ENCODE data around the gene GPX7. TPM values are rescaled to one million over a fixed set of nuclear protein-coding genes. Genes with fewer than 3 reads are reported as not detected.

Gene GPX7
- total and polyA plus RNA-seq, 4 donors = 32.4 to 85.6 (median 43.2) TPM

DNA sequence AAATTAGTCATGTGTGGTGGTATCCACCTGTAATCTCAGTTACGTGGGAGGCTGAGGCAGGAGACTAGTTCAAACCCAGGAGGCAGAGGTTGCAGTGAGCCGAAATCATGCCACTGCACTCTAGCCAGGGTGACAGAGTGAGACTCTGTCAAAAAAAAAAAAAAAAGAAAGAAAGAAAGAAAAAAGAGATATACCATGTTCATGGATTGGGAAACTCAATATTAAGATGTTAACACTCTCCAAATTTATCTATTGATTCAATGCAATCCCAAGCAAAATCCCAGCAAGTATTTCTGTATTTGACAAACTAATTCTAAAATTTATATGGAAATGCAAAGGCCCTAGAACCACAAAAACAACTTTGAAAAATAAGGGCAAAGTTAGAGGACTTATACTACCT, 19.8 kb downstream of the GPX7 start:
- WGBS (ENCODE audit: insufficient coverage) = no CpG with 5 or more reads among the region's 2 CpGs
- H3K4me3 ChIP-seq (ENCODE audit: low read depth, low read length) = no peak overlapping the region

GRCh38 chr1:52623812-52624211, 21.6 kb downstream of the GPX7 start:
- Histone ChIP-seq H3K27me3 (ENCODE audit: control insufficient read depth, insufficient read depth, low read length) (no peaks in the 10 kb centered on the region), H3K4me1 (ENCODE audit: control insufficient read depth, insufficient read depth, low read length) (no peaks in the 10 kb centered on the region), H3K4me3 (ENCODE audit: low read depth, low read length) (no peak overlapping the region), H3K9me3 (ENCODE audit: control insufficient read depth, insufficient read depth, low read length) (peaks cover 1% of the 10 kb centered on the region), H3K27ac (ENCODE audit: low read depth, low read length) (no peak overlapping the region), H3K36me3 (ENCODE audit: control insufficient read depth, insufficient read depth, low read length) (no peaks in the 10 kb centered on the region)
- WGBS (ENCODE audit: insufficient coverage) = no CpG with 5 or more reads among the region's 3 CpGs
- DNase-seq (ENCODE audit: low read depth in 4 of 6, low spot score in 6 of 6) = no peak

More for the DNA sequence above, 19.8 kb downstream of the GPX7 start:
- no peak for DNase-seq (ENCODE audit: low read depth in 4 of 6, low spot score in 6 of 6)
- peaks cover 1% of the 10 kb centered on the region for H3K9me3 ChIP-seq (ENCODE audit: control insufficient read depth, insufficient read depth, low read length)
- H3K27ac ChIP-seq (ENCODE audit: low read depth, low read length) = no peak overlapping the region
- no peaks in the 10 kb centered on the region for H3K27me3 ChIP-seq (ENCODE audit: control insufficient read depth, insufficient read depth, low read length)
- H3K36me3 ChIP-seq (ENCODE audit: control insufficient read depth, insufficient read depth, low read length) = no peaks in the 10 kb centered on the region
- no peaks in the 10 kb centered on the region for H3K4me1 ChIP-seq (ENCODE audit: control insufficient read depth, insufficient read depth, low read length)

GRCh38 chr1:52627028-52627427, 24.9 kb downstream of the GPX7 start:
- WGBS (ENCODE audit: insufficient coverage) = 75% methylated on average over 1 of the region's 2 CpGs
- H3K4me3 ChIP-seq (ENCODE audit: low read depth, low read length) = no peak overlapping the region
- no peak for DNase-seq (ENCODE audit: low read depth in 4 of 6, low spot score in 6 of 6)
- H3K9me3 ChIP-seq (ENCODE audit: control insufficient read depth, insufficient read depth, low read length) = peaks cover 1% of the 10 kb centered on the region
- peaks cover 10% of the 10 kb centered on the region for H3K4me1 ChIP-seq (ENCODE audit: control insufficient read depth, insufficient read depth, low read length)
- H3K36me3 ChIP-seq (ENCODE audit: control insufficient read depth, insufficient read depth, low read length) = no peaks in the 10 kb centered on the region
- no peak overlapping the region for H3K27ac ChIP-seq (ENCODE audit: low read depth, low read length)
- peaks cover 4% of the 10 kb centered on the region for H3K27me3 ChIP-seq (ENCODE audit: control insufficient read depth, insufficient read depth, low read length)

GRCh38 chr1:52628614-52629324, 26.6 kb downstream of the GPX7 start:
- DNase-seq (ENCODE audit: low read depth in 4 of 6, low spot score in 6 of 6) = peak in 1 of 6 donors; percentile 21
- peaks cover 23% of the 10 kb centered on the region for H3K4me1 ChIP-seq (ENCODE audit: control insufficient read depth, insufficient read depth, low read length)
- peaks cover 18% of the 10 kb centered on the region for H3K27me3 ChIP-seq (ENCODE audit: control insufficient read depth, insufficient read depth, low read length)
- no peaks in the 10 kb centered on the region for H3K9me3 ChIP-seq (ENCODE audit: control insufficient read depth, insufficient read depth, low read length)
- H3K36me3 ChIP-seq (ENCODE audit: control insufficient read depth, insufficient read depth, low read length) = no peaks in the 10 kb centered on the region
- WGBS (ENCODE audit: insufficient coverage) = 0% methylated on average over 3 of the region's 8 CpGs
- peak overlapping the region; percentile 25 for H3K27ac ChIP-seq (ENCODE audit: low read depth, low read length)
- H3K4me3 ChIP-seq (ENCODE audit: low read depth, low read length) = no peak overlapping the region

- 8% methylated on average over 7 of the region's 7 CpGs for WGBS (ENCODE audit: insufficient coverage)
- peak in 2 of 6 donors; percentile 57 to 74 for DNase-seq (ENCODE audit: low read depth in 4 of 6, low spot score in 6 of 6)
- H3K27ac ChIP-seq (ENCODE audit: low read depth, low read length) = peak overlapping the region; percentile 25
- H3K4me1 ChIP-seq (ENCODE audit: control insufficient read depth, insufficient read depth, low read length) = peaks cover 23% of the 10 kb centered on the region
- no peaks in the 10 kb centered on the region for H3K36me3 ChIP-seq (ENCODE audit: control insufficient read depth, insufficient read depth, low read length)
- H3K9me3 ChIP-seq (ENCODE audit: control insufficient read depth, insufficient read depth, low read length) = no peaks in the 10 kb centered on the region
- H3K4me3 ChIP-seq (ENCODE audit: low read depth, low read length) = no peak overlapping the region
- peaks cover 23% of the 10 kb centered on the region for H3K27me3 ChIP-seq (ENCODE audit: control insufficient read depth, insufficient read depth, low read length)
Measured at GRCh38 chr1:52629325-52629643, 27.1 kb downstream of the GPX7 start.

DNA sequence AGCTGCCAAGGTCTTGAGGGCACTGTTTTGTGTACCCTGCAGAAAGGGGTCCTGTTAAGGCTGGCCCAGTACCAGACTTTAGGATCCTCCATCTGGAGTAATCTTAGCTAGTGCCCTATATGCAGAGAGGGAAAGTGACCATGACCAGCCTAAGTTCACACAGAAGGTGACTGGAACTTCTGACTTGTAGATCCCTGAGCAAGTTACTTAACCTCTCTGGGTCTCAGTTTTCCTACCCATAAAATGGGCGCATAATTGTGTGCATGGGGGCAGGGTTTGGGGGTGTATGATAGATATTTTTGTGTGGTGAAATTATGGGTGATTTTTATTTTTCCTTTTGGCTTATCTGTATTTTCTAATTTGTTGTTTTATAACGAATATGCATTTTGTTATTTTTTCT, 27.5 kb downstream of the GPX7 start:
- no peak overlapping the region for H3K4me3 ChIP-seq (ENCODE audit: low read depth, low read length)

DNA sequence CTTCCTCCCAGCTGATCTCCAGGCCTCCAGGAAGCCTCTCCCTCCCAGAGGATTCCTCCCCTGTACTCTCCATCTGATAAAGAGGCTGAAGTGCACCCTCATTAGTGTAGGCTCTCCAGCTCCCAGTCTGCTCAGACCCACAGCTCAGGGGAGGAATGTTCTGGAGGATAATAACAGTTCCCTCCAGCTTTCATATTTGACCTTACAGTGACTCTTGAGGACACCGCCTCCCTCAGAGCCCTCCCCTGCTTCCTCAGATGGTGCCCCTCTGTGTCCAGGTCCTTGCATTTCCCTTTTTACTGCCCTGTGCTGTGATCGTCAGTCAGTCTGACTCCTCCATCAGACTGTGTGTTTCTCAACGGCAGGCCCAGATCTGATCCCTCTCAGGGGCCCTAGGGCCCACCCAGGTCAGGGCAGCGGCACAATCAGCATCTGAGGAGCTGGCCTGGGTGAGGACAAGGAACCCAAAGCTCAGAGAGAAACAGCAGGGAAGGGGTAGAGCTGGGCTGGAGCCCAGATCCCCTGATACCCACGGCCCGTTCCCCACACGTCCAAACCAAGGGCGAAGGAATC, 29.7 kb downstream of the GPX7 start:
- Histone ChIP-seq H3K4me3 (ENCODE audit: low read depth, low read length) (no peak overlapping the region), H3K9me3 (ENCODE audit: control insufficient read depth, insufficient read depth, low read length) (no peaks in the 10 kb centered on the region), H3K36me3 (ENCODE audit: control insufficient read depth, insufficient read depth, low read length) (no peaks in the 10 kb centered on the region), H3K27ac (ENCODE audit: low read depth, low read length) (no peak overlapping the region), H3K27me3 (ENCODE audit: control insufficient read depth, insufficient read depth, low read length) (peaks cover 25% of the 10 kb centered on the region), H3K4me1 (ENCODE audit: control insufficient read depth, insufficient read depth, low read length) (peaks cover 23% of the 10 kb centered on the region)
- DNase-seq (ENCODE audit: low read depth in 4 of 6, low spot score in 6 of 6) = peak in 1 of 6 donors; percentile 2
- WGBS (ENCODE audit: insufficient coverage) = 77% methylated on average over 6 of the region's 8 CpGs

More for the DNA sequence above, 27.5 kb downstream of the GPX7 start:
- Histone ChIP-seq H3K36me3 (ENCODE audit: control insufficient read depth, insufficient read depth, low read length) (no peaks in the 10 kb centered on the region), H3K9me3 (ENCODE audit: control insufficient read depth, insufficient read depth, low read length) (no peaks in the 10 kb centered on the region), H3K27me3 (ENCODE audit: control insufficient read depth, insufficient read depth, low read length) (peaks cover 25% of the 10 kb centered on the region), H3K4me1 (ENCODE audit: control insufficient read depth, insufficient read depth, low read length) (peaks cover 23% of the 10 kb centered on the region), H3K27ac (ENCODE audit: low read depth, low read length) (no peak overlapping the region)
- no CpG with 5 or more reads among the region's 2 CpGs for WGBS (ENCODE audit: insufficient coverage)
- no peak for DNase-seq (ENCODE audit: low read depth in 4 of 6, low spot score in 6 of 6)

- peak in 2 of 6 donors; percentile 54 to 72 for DNase-seq (ENCODE audit: low read depth in 4 of 6, low spot score in 6 of 6)
- Histone ChIP-seq H3K27me3 (ENCODE audit: control insufficient read depth, insufficient read depth, low read length) (peaks cover 25% of the 10 kb centered on the region), H3K9me3 (ENCODE audit: control insufficient read depth, insufficient read depth, low read length) (no peaks in the 10 kb centered on the region), H3K36me3 (ENCODE audit: control insufficient read depth, insufficient read depth, low read length) (no peaks in the 10 kb centered on the region), H3K27ac (ENCODE audit: low read depth, low read length) (no peak within 1 kb of the TSS), H3K4me3 (ENCODE audit: low read depth, low read length) (peak within 1 kb of the TSS; percentile 7), H3K4me1 (ENCODE audit: control insufficient read depth, insufficient read depth, low read length) (peaks cover 23% of the 10 kb centered on the region)
- WGBS (ENCODE audit: insufficient coverage) = 4% methylated on average over 45 of the region's 53 CpGs
Measured at GRCh38 chr1:52632732-52633290, 30.6 kb downstream of the GPX7 start, which contains the start of gene SHISAL2A. Gene SHISAL2A (plus strand): TSS chr1:52633168. CDS start chr1:52633494, 326 bp downstream.

DNA sequence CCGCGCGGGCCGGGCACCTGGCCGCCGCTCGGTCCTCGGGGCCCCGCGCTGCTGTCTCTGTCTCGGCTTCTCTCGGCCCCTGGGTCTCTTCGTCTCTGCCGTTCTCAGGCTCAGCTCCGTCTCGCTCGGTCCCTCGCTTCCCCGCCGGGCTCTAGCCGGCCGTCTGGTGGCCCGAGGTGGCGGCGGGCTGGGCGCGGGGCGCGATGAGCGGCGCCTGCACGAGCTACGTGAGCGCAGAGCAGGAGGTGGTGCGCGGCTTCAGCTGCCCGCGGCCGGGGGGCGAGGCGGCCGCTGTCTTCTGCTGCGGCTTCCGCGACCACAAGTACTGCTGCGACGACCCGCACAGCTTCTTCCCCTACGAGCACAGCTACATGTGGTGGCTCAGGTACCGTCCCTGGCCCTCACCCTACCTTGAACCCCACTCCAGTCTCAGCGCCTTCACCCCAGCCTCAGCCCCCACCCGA, 31.2 kb downstream of the GPX7 start:
- DNase-seq (ENCODE audit: low read depth in 4 of 6, low spot score in 6 of 6) = peak in 2 of 6 donors; percentile 38 to 61
- Histone ChIP-seq H3K4me3 (ENCODE audit: low read depth, low read length) (no peak overlapping the region), H3K36me3 (ENCODE audit: control insufficient read depth, insufficient read depth, low read length) (no peaks in the 10 kb centered on the region), H3K27ac (ENCODE audit: low read depth, low read length) (no peak overlapping the region), H3K27me3 (ENCODE audit: control insufficient read depth, insufficient read depth, low read length) (peaks cover 25% of the 10 kb centered on the region), H3K4me1 (ENCODE audit: control insufficient read depth, insufficient read depth, low read length) (peaks cover 23% of the 10 kb centered on the region), H3K9me3 (ENCODE audit: control insufficient read depth, insufficient read depth, low read length) (no peaks in the 10 kb centered on the region)
- 3% methylated on average over 52 of the region's 52 CpGs for WGBS (ENCODE audit: insufficient coverage)

All from spinal cord (tissue), 10 donors.